Posterior cingulate gyrus (tissue), 11 donors: ENCODE results near the gene AMIGO2.
A peak's percentile ranks its signal among the peaks of the same experiment; 100 is the strongest.
"Not testable (repeated sequence)": the region's sequence is repeated elsewhere in the genome, so short reads cannot be mapped to it uniquely, and the experiment has no call there.

Experiments used
- DNase-seq, 10 donors: peaks; one replicate each; pipeline versions ENCODE4 v3.0.0 to v3.0.0-alpha.2; 2020 to 2021; ENCODE audit warnings: mixed read lengths in 3 of 10
- intact Hi-C: fragments of 100-400 bp; cut with DNase I; formaldehyde crosslinking; loops from one replicate; pipeline ENCODE4 v1.15.1; 2023

Gene AMIGO2

GRCh38 chr12:47075192-47076084 lies 4.3 kb downstream of the AMIGO2 start:
- DNase-seq: no peak
- intact Hi-C loops: no loop called here

- intact Hi-C loops: no loop called here
Observed at GRCh38 chr12:47074757-47075156, 5.0 kb downstream of the AMIGO2 start.

GRCh38 chr12:47073951-47074350 lies 5.8 kb downstream of the AMIGO2 start:
- DNase-seq: no peak
- intact Hi-C loops: no loop called here

More at GRCh38 chr12:47074757-47075156, 5.0 kb downstream of the AMIGO2 start:
- DNase-seq: no peak

- intact Hi-C loops: no loop called here
- no peak for DNase-seq
Observed at GRCh38 chr12:47071241-47071852, 8.4 kb downstream of the AMIGO2 start.

GRCh38 chr12:47070310-47070709 lies 9.4 kb downstream of the AMIGO2 start:
- intact Hi-C loops: no loop called here
- DNase-seq: no peak

- intact Hi-C loops: no loop called here
- peak in 1 of 10 donors; percentile 59 for DNase-seq
Observed at GRCh38 chr12:47068539-47068938, 11.2 kb downstream of the AMIGO2 start.

- no peak for DNase-seq
- intact Hi-C loops: no loop called here
Observed at GRCh38 chr12:47067771-47068431, 11.9 kb downstream of the AMIGO2 start.

GRCh38 chr12:47067176-47067575 lies 12.6 kb downstream of the AMIGO2 start:
- DNase-seq: no peak
- intact Hi-C loops: no loop called here

GRCh38 chr12:47066278-47067025 lies 13.3 kb downstream of the AMIGO2 start:
- intact Hi-C loops: no loop called here
- DNase-seq: no peak

GRCh38 chr12:47065546-47065945 lies 14.2 kb downstream of the AMIGO2 start:
- intact Hi-C loops: no loop called here
- no peak for DNase-seq

- intact Hi-C loops: not testable (repeated sequence)
Observed at GRCh38 chr12:47058640-47059039, 21.1 kb downstream of the AMIGO2 start.

GRCh38 chr12:47056944-47057343 lies 22.8 kb downstream of the AMIGO2 start:
- DNase-seq: peak in 1 of 10 donors; percentile 58
- intact Hi-C loops: not testable (repeated sequence)

More at GRCh38 chr12:47058640-47059039, 21.1 kb downstream of the AMIGO2 start:
- DNase-seq: not testable (repeated sequence)

- DNase-seq, intact Hi-C loops: not testable (repeated sequence)
Observed at GRCh38 chr12:47055856-47056255, 23.9 kb downstream of the AMIGO2 start.

- intact Hi-C loops: no loop called here
- no peak for DNase-seq
Observed at GRCh38 chr12:47054659-47055058, 25.1 kb downstream of the AMIGO2 start.

- no peak for DNase-seq
- intact Hi-C loops: no loop called here
Observed at GRCh38 chr12:47053961-47054360, 25.8 kb downstream of the AMIGO2 start.

- DNase-seq: no peak
- intact Hi-C loops: no loop called here
Observed at GRCh38 chr12:47052274-47052673, 27.5 kb downstream of the AMIGO2 start.

- DNase-seq, intact Hi-C loops: not testable (repeated sequence)
Observed at GRCh38 chr12:47051291-47051690, 28.5 kb downstream of the AMIGO2 start.

- intact Hi-C loops: no loop called here
- no peak for DNase-seq
Observed at GRCh38 chr12:47048541-47048940, 31.2 kb downstream of the AMIGO2 start.

GRCh38 chr12:47041327-47041726 lies 38.4 kb downstream of the AMIGO2 start:
- intact Hi-C loops: no loop called here
- DNase-seq: no peak

- DNase-seq: no peak
- intact Hi-C loops: no loop called here
Observed at GRCh38 chr12:47039756-47040155, 40.0 kb downstream of the AMIGO2 start.

- no peak for DNase-seq
- intact Hi-C loops: no loop called here
Observed at GRCh38 chr12:47039079-47039478, 40.7 kb downstream of the AMIGO2 start.
